A673 (cell line): ENCODE data around the gene MC2R. TPM values are rescaled to one million over a fixed set of nuclear protein-coding genes. Genes with fewer than 3 reads are reported as not detected.

Source experiments
- BruUV-seq: library from RNA; stranded (reverse); fragments of 400-500 nt; replicated peaks from 2 replicates; lab custom pipeline; 2021; lab: Mats Ljungman, UMichigan
- CTCF ChIA-PET: fragments of 300-600 bp; sonication (Branson Sonifier 250); formaldehyde crosslinking; loops from one replicate; lab custom pipeline; 2022; ENCODE audit warnings: antibody characterized with exemption; lab: Charles Lee
- POLR2A ChIA-PET: fragments of 300-600 bp; sonication (Branson Sonifier 250); formaldehyde crosslinking; loops from one replicate; lab custom pipeline; 2022; ENCODE audit warnings: antibody characterized with exemption; ENCODE audit not compliant: low non-redundant PET; lab: Charles Lee
- DNase-seq: peaks from one replicate; pipeline ENCODE4 v3.0.0-alpha.2; 2015; ENCODE audit warnings: low spot score
- H3K27ac ChIP-seq: fragments of 200-600 bp; sonication (generic); 2 replicates; pipeline ENCODE4 v1.5.1; 2016; ENCODE audit warnings: mixed run types, low read depth, mild to moderate bottlenecking, mixed read lengths, antibody characterized with exemption, low read length; ENCODE audit not compliant: poor library complexity, severe bottlenecking
- H3K27me3 ChIP-seq: fragments of 200-600 bp; sonication (generic); replicated peaks from 2 replicates; pipeline ENCODE4 v1.6.1; 2017; ENCODE audit warnings: mixed run types, low read depth, mild to moderate bottlenecking, mixed read lengths, antibody characterized with exemption, low read length; ENCODE audit not compliant: insufficient read depth, poor library complexity
- H3K36me3 ChIP-seq: fragments of 200-600 bp; sonication (generic); 2 replicates; pipeline ENCODE4 v1.6.1; 2016; ENCODE audit warnings: mixed run types, mild to moderate bottlenecking, mixed read lengths, antibody characterized with exemption, low read length; ENCODE audit not compliant: insufficient read depth, poor library complexity, severe bottlenecking
- H3K4me1 ChIP-seq: fragments of 200-600 bp; sonication (generic); 2 replicates; pipeline ENCODE4 v1.6.1; 2017; ENCODE audit warnings: mixed run types, mild to moderate bottlenecking, mixed read lengths, antibody characterized with exemption, low read length; ENCODE audit not compliant: insufficient read depth, poor library complexity, severe bottlenecking
- H3K4me3 ChIP-seq: fragments of 200-600 bp; sonication (generic); 2 replicates; pipeline ENCODE4 v1.5.1; 2016; ENCODE audit warnings: low read depth, mixed run types, mild to moderate bottlenecking, mixed read lengths, low read length; ENCODE audit not compliant: poor library complexity, severe bottlenecking
- H3K9me3 ChIP-seq: fragments of 200-600 bp; sonication (generic); 2 replicates; pipeline ENCODE4 v1.6.1; 2016; ENCODE audit warnings: mixed run types, low read depth, mild to moderate bottlenecking, mixed read lengths, antibody characterized with exemption, low read length; ENCODE audit not compliant: poor library complexity, severe bottlenecking
- EZH2 ChIP-seq: fragments of 200-600 bp; sonication (generic); IDR thresholded peaks from 2 replicates; pipeline ENCODE4 v1.6.1; 2017; ENCODE audit warnings: borderline replicate concordance, low read depth, mild to moderate bottlenecking, mixed read lengths, antibody characterized with exemption, low read length; ENCODE audit not compliant: poor library complexity, severe bottlenecking
- intact Hi-C: fragments of 100-400 bp; cut with micrococcal nuclease; formaldehyde crosslinking; loops from one replicate; pipeline ENCODE4 v1.10.0; 2022; ENCODE audit not compliant: unreplicated experiment
- total RNA-seq: library from RNA; stranded (reverse); gene quantifications from 2 replicates; pipeline ENCODE4 v1.2.3, GENCODE V29; 2021
- TF ChIP-seq, protein P1 (sequence below): fragments of 300-800, 200-600 bp; sonication (generic); conservative IDR thresholded peaks from 2 replicates; pipeline ENCODE4 v1.5.1; 2017; ENCODE audit warnings: low read depth, mild to moderate bottlenecking, antibody characterized with exemption, low read length, moderate library complexity, mixed read lengths

Gene MC2R
- total RNA-seq, 1 experiment from 2014 or later, result not detected

DNA sequence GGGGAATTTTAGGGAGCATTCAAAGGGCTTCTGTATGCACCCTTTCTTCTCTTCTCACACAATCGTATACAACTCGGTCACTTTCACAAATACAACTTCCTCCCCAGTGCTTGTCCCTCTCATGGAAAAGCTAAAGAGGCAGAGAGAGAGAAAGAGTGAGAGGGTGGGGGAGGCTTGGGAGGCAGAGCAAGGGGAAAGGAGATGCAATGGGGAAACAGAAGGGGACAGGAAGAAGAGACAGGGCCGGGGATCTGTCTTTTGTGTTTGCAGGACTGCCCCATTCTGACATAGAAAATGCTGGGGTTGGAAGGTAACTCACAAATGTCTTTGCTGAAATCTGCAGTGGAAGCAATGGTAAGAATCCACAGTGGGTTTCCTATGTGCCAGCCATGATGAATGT lies 2.1 kb upstream of the MC2R start:
- H3K27me3 ChIP-seq, result no peaks in the 10 kb centered on the region
- intact Hi-C loops, result no loop called here
- no peaks in the 10 kb centered on the region for H3K9me3 ChIP-seq
- H3K36me3 ChIP-seq, result no peaks in the 10 kb centered on the region
- H3K4me1 ChIP-seq, result no peaks in the 10 kb centered on the region
- H3K4me3 ChIP-seq, result no peak overlapping the region
- CTCF ChIA-PET, result no interaction called here
- POLR2A ChIA-PET, result no interaction called here
- no peak overlapping the region for H3K27ac ChIP-seq
- DNase-seq, result no peak
- no TSS peak for BruUV-seq
- TF ChIP-seq, protein P1, sequence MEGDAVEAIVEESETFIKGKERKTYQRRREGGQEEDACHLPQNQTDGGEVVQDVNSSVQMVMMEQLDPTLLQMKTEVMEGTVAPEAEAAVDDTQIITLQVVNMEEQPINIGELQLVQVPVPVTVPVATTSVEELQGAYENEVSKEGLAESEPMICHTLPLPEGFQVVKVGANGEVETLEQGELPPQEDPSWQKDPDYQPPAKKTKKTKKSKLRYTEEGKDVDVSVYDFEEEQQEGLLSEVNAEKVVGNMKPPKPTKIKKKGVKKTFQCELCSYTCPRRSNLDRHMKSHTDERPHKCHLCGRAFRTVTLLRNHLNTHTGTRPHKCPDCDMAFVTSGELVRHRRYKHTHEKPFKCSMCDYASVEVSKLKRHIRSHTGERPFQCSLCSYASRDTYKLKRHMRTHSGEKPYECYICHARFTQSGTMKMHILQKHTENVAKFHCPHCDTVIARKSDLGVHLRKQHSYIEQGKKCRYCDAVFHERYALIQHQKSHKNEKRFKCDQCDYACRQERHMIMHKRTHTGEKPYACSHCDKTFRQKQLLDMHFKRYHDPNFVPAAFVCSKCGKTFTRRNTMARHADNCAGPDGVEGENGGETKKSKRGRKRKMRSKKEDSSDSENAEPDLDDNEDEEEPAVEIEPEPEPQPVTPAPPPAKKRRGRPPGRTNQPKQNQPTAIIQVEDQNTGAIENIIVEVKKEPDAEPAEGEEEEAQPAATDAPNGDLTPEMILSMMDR, result no peak

DNA sequence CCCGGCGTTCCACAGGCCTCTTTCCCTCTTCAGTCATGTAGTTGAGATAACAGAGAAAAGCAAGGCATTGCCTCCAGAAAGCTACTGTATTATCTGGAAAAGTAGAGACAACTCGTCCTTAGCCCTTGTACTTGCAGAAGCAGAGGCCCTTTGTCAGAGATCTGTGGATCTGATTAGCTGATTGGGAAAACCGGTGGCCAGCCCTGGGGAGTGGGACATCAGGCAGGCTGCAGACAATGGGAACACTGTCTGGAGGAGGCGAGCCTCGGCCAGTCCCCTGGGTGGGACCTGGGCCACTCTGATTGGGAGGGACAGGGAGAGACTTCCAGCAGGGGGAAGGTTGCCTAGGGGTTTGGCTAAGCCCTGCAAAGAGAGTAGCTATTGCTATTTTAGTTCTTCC lies 1.2 kb upstream of the MC2R start:
- no peak for TF ChIP-seq EZH2
- Histone ChIP-seq H3K4me1 (no peaks in the 10 kb centered on the region), H3K9me3 (no peaks in the 10 kb centered on the region), H3K4me3 (no peak overlapping the region), H3K36me3 (no peaks in the 10 kb centered on the region), H3K27me3 (no peaks in the 10 kb centered on the region), H3K27ac (no peak overlapping the region)
- no peak for DNase-seq
- BruUV-seq, result no TSS peak
- ChIA-PET POLR2A (no interaction called here), CTCF (no interaction called here)
- intact Hi-C loops, result no loop called here

DNA sequence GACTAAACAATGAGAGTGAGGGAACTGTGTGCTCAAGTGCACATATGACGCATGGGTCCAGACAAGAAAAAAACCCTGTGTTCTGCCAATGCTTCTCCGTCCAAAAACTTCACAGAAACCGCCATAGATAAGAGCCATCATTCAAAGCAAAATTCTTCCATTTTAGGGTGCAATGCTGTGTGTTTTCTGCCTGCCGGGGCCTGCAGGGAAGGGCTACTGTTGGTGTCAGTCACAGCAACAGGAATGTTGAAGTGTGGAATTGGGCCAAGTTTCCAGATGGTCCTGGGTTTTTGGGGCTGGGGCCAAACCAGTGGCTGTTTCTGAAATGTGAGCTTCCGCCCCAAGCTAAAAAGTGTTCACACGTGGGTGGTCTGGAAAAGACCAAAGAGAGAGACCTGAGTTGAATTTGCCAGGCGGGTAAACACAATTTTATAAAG lies 677 bp upstream of the MC2R start:
- no peak for DNase-seq
- Histone ChIP-seq H3K9me3 (no peaks in the 10 kb centered on the region), H3K4me1 (no peaks in the 10 kb centered on the region), H3K27me3 (no peaks in the 10 kb centered on the region), H3K4me3 (no peak overlapping the region), H3K27ac (no peak overlapping the region), H3K36me3 (no peaks in the 10 kb centered on the region)
- no TSS peak for BruUV-seq
- POLR2A ChIA-PET, result no interaction called here
- no peak for TF ChIP-seq EZH2
- TF ChIP-seq, protein P1, result no peak
- intact Hi-C loops, result no loop called here
- CTCF ChIA-PET, result no interaction called here

DNA sequence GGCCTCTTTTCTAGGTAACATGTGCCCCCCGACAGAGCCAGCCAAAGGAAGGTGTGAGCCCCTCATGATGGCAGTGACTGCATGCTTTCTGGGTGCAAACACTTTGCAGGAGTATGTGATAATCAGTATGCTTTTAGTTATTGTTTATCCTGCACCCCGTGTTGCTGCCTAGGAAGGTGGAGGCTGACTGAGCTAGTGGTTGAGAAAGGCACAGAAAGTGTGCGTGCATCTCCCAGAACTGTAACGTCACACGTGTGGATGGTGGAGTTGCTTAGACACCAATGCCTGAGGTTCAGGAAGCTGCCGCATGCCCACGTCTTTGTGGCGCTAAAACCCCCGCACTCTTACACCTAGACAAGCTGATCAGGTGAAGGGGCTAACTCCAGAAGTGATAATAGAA lies 580 bp downstream of the MC2R start:
- BruUV-seq, result no TSS peak
- Histone ChIP-seq H3K27ac (no peak overlapping the region), H3K9me3 (no peaks in the 10 kb centered on the region), H3K4me3 (no peak overlapping the region), H3K27me3 (no peaks in the 10 kb centered on the region), H3K4me1 (no peaks in the 10 kb centered on the region), H3K36me3 (no peaks in the 10 kb centered on the region)
- intact Hi-C loops, result no loop called here
- TF ChIP-seq, protein P1, result no peak
- TF ChIP-seq EZH2, result no peak
- CTCF ChIA-PET, result no interaction called here
- DNase-seq, result no peak
- POLR2A ChIA-PET, result no interaction called here
